ENCODE results near the gene KANK3.
"Not testable (repeated sequence)": the region's sequence is repeated elsewhere in the genome, so short reads cannot be mapped to it uniquely, and the experiment has no call there.

The KANK3 gene

GRCh38 chr19:8371011-8371804 lies 28.1 kb upstream of the KANK3 start:
- no peak for DNase-seq

DNA sequence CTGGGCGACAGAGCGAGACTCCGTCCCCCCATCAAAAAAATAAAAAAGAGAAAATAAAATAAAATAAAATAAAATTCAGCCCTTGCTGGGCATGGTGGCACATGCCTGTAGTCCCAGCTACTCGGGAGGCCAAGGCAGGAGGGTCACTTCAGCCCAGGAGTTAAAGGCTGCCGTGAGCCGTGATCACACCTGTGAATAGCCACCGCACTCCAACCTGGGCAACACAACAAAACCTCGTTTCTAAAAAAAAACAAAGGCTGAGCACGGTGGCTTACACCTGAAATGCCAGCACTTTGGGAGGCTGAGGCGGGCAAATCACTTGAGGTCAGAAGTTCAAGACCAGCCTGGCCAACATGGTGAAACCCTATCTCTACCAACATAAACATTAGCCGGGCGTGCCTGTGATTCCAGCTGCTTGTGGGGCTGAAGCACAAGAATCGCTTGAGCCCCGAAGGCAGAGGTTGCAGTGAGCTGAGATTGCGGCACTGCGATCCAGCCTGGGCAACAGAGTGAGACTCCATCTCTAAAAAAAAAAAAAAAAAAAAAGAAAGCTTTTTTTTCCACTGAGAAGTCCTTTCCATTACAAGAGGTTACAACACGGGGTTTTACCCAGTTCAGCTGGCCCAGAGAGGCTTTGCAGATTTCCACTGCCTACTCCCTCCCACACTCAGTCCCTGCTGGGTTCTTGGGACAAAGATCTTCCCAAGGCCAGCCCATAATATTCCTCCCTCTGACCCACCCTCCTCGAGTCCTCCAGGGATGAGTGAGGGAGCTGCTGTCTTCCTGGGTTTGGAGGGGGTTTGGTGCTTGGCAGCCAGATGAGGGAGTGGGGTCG lies 27.3 kb upstream of the KANK3 start:
- no peak for DNase-seq

DNA sequence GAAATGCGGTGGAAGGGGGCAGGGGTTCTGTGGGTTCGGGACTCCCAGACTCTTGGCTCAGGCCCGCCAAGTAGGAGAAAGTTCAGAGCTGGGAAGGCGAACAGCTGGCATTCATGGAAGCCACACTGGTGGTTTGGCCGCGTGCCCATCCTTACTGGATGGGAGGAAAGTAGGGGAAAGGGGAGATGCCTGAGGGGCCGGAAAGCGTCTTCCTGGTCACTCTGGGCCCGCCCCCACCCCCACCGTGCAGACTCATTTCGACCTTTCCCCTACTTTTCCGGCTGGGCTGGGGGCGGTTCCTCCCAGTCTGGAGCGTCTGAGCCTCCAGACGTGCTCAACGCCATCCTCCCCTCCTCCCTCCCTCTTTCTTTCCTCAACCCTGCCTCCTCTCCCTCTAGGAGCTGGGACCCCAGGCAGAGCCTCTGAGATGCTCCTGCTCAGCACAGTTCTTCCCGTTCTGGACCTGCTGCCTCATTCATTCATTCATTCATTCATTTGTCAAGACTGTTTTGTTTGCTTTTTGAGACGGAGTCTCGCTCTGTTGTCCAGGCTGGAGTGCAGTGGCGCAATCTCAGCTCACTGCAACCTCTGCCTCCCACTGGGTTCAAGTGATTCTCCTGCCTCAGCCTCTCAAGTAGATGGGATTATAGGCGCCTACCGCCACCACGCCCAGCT lies 24.4 kb upstream of the KANK3 start:
- DNase-seq, result peak in 54 of 56 donors; percentile 12 to 85 (median 64)

DNA sequence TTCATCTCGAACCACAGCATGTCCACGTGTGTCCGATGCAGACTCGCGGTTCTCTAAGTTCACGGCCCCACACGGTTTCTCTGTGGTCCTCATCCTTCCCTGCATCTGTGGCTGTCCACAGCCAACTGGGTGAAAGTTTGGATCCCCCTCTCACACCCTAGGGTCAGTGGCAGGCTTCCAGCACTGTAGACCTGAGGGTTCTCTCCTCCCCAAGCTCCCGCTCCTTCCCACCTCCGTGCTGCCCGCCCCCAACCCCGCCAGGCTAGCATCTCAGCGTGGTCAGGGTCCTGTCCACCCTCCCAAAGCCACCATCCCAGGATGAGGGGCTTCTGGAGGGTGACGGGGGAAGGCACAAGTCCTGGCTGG lies 23.9 kb upstream of the KANK3 start:
- DNase-seq, result peak in 8 of 56 donors; percentile 15 to 56 (median 46)

GRCh38 chr19:8366121-8366581 lies 23.1 kb upstream of the KANK3 start:
- no peak for DNase-seq

- peak in 35 of 56 donors; percentile 10 to 66 (median 43) for DNase-seq
These were observed 21.0 kb upstream of the KANK3 start, which contains the start of gene ANGPTL4 for GRCh38 chr19:8363803-8364771. ANGPTL4 (plus strand) TSS chr19:8364155; CDS start chr19:8364322, 167 bp downstream.

DNA sequence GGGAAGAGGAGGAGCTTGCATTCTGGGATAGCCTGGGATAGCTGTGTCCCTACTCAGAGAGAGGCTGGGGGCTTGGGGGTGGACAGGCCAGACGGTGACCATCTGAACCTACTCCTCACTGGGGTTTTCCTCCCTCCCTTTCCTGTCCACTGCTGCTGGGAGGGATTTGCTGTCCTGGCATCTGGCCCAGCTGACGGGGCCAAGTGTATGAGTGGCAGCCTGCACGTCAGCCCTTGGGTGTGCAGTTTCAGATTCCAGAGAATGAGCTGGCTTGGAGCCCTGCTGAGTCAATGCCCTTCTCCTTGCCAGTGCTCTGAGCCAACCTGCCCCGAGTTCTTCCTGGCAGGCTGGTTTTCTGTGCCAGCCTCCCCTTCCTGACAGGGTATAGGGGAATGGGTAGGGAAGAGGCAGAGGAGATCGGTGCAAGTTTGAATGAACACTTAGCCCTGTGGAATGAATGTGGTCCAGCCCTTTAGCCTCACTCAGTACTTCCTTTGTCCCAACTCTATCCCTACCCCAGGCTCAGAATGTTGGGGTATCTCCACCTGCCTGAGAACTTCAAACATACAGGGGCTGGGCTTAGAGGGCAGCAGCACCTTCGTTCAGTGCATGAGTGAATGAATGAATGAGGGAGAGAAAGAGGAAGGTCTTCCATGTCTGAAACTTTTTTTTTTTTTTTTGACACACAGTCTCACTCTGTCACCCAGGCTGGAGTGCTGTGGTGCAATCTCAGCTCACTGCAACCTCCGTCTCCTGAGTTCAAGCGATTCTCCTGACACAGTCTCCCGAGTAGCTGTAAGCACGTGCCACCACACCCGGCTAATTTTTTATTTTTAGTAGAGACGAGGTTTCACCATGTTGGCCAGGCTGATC lies 19.1 kb upstream of the KANK3 start:
- DNase-seq, result peak in 50 of 56 donors; percentile 8 to 88 (median 62)

DNA sequence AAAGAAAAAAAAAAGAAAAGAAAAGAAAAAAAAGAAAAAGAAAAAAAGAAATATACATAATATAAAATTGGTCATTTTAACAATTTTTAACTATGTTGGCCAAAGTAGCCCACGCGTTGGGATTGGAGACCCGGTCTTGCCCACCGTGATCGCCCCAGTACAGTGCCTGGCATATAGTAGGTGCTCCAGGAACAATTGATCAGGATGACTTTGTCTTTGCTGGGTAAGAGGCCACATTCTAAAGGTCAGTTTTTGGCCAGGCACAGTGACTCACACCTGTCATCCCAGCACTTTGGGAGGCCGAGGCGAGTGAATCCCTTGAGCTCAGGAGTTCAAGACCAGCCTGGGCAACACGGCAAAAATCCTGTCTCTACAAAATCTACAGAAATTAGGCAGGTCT lies 17.1 kb upstream of the KANK3 start:
- DNase-seq, result no peak

DNA sequence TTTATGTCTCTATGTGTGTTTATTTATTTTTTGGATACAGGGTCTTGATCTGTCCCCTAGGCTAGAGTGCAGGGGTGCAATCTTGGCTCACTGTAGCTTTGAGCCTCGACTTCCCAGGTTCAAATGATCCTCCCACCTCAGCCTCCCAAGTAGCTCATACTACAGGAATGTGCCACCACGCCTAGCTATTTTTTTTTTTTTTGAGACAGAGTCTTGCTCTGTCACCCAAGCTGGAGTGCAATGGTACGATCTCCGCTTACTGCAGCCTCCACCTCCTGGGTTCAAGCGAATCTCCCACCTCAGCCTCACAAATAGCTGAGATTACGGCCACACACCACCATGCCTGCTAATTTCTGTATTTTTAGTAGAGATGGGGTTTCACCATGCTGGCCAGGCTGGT lies 15.9 kb upstream of the KANK3 start:
- no peak for DNase-seq

DNA sequence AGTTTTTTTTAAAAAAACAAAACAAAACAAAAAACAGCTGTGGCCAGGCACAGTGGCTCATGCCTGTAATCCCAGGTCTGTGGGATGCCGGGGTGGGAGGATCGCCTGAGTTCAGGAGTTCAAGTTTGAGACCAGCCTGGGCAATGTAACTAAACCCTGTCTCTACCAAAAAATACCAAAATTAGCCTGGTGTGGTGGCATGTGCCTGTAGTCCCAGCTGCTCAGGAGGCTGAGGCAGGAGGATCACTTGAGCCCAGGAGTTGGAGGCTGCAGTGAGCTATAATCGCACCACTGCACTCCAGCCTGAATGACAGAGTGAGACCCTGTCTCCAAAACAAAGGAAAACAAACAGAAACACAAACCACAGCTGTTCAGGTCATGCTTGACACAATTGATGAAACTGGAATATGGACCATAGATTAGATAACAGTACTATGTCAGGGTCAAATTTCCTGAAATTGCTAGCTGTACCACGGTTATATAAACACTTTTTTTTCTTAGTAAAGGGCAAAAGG lies 14.0 kb upstream of the KANK3 start:
- no peak for DNase-seq

DNA sequence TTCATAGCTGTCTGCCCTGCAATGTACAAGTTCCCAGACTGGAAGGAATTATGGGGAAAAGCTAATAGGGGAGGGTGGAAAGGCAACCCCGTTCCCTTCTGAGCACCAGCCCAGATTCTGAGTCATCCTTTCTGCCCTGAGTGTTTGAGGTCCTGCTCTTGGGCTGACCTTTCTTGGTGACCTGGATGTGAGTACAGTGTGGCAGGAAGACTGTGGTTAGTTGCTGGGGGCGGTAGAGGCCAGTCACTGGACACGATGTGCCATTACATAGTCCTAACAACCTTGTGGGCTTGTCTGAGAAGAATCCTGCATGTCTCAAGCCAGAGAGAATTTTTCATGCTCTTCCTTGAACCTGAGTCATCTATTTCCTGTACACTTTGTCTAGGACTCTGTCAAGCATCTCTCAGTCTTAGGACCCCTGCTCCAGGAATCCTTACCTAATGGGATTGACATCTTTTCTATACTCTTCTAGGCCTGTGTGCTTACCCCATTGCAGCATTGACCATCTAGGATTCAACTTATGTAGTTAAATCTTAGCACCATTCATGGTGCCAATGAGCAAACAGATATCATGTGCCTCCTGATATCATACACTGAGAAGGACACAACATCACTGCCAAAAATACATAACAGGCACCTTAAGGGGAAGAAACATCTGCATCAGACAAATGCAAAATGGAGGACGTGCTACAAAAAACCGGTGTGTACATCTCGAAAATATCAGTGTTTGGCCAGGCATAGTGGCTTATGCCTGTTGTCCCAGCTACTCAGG lies 12.8 kb upstream of the KANK3 start:
- no peak for DNase-seq

DNA sequence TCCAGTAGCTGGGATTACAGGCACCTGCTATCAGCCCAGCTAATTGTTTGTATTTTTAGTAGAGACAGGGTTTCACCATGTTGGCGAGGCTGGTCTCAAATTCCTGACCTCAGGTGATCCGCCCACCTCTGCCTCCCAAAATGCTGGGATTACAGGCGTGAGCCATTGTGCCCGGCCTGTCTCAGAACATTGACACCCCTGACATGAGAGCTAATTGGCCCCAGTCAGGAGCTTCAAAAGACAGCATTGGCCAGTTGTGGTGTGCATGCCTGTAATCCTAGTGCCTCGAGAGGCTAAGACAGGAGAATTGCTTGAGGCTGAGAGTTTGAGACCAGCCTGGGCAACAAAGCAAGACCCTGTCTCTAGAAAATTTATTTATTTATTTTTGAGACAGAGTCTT lies 9.8 kb upstream of the KANK3 start:
- not testable (repeated sequence) for DNase-seq

GRCh38 chr19:8352134-8352827 lies 9.2 kb upstream of the KANK3 start:
- DNase-seq, result peak in 1 of 56 donors; percentile 5

- not testable (repeated sequence) for DNase-seq
These were observed 6.7 kb upstream of the KANK3 start for GRCh38 chr19:8349629-8350372.

DNA sequence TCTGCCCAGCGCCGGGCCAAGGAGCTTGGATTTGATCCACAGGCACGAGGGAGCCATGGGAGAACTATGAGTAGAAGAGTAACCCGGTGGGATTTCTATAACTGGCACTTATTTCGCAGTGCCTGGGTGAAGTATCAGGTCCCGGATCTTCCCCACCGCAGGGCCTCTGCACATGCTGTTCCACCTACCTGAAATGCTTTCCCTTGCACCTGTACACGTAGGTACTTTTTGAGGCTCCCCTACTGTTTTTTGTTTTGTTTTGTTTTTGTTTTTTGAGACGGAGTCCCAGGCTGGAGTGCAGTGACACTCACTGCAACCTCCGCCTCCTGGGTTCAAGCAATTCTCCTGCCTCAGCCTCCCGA lies 402 bp upstream of the KANK3 start:
- no peak for DNase-seq

- DNase-seq, result no peak
These were observed 762 bp downstream of the KANK3 start for GRCh38 chr19:8342316-8342683.

DNA sequence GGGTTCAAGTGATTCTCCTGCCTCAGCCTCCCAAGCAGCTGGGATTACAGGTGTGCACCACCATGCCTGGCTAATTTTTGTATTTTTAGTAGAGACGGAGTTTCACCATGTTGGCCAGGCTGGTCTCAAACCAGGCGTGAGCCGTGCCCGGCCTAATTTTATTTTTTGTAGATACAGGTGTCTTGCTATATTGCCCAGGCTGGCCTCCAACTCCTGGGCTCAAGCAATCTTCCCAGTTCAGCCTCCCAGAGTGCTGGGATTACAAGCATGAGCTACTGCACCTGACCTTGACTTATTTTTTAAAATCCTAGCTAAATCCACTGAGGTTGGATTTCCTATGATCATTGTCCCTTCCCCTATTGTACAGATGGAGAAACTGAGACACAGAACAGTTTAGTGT lies 1.6 kb downstream of the KANK3 start:
- not testable (repeated sequence) for DNase-seq

Measured in amygdala (tissue), 56 donors.